Uterus (tissue), 2 donors: ENCODE results near the gene DDX39A.

Source experiments
- CTCF ChIP-seq, 4 experiments: fragments of 200-600 bp in 2 of 4; fragments of 450-650 bp in 2 of 4; sonication (generic) in 2 of 4; IDR thresholded peaks; one replicate each; pipeline ENCODE4 v1.5.1; 2016 to 2019; ENCODE audit warnings: antibody characterized with exemption in 4 of 4, mild to moderate bottlenecking in 2 of 4, moderate library complexity in 1 of 4
- POLR2A ChIP-seq, 2 donors: fragments of 450-650 bp; IDR thresholded peaks; one replicate each; pipeline ENCODE4 v1.6.1; 2016; ENCODE audit warnings: antibody characterized with exemption in 2 of 2, mild to moderate bottlenecking in 1 of 2, moderate library complexity in 1 of 2

- TF ChIP-seq CTCF (IDR thresholded peaks at IDR 0.05) (no peak), POLR2A (IDR thresholded peaks at IDR 0.05) (no peak)
These were observed 52.6 kb downstream of the DDX39A start for GRCh38 chr19:14366529-14366928.
